Measurements from ENCODE around the gene ACTC1. TPM values are rescaled to one million over a fixed set of nuclear protein-coding genes. Genes with fewer than 3 reads are reported as not detected.

Gene ACTC1
- total RNA-seq, 1 donor from 2014 or later = 4.0 TPM

DNA sequence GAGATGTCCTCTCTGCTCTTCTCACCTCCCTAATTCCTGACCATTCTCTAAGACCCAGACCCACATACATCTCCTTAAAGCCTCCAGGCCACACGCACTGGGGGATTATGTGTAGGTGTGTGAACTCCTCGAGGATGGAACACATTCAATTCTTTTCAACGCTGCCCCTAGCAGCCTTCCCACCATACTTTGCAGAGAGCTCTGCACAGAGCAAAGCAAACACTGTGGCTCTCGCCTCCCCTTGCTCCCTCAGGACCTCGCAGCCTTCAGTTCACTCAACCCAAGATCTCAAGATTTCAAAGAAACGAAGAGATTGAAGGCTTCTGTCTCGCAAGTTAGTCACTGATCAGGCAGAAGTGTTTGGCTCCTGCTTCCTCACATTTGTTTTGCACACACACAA lies 6.0 kb downstream of the ACTC1 start:
- no peaks in the 10 kb centered on the region for H3K4me1 Mint-ChIP-seq (ENCODE audit: unreplicated experiment)
- no peak for TF ChIP-seq CTCF (IDR thresholded peaks at IDR 0.05)

DNA sequence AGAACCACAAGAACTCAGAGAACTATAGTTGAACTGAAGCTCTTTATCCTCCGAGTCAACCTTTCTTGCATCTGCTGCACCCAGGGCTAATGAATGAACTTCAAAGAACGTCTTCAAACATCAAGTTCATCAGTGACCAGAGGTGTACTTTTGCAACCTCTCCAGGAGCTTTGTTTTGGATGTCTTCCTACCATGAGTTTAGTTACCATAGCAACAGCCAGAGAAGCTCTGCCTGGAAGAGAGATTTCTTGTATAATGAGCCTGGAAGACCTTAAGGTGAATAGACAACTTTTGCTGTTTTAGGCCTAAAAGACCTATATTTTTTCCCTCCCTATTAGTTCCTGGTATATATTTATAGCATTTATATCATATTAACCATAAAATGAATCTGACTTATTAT lies 9.1 kb downstream of the ACTC1 start:
- TF ChIP-seq CTCF (IDR thresholded peaks at IDR 0.05) = no peak
- no peak overlapping the region for H3K4me3 Mint-ChIP-seq (ENCODE audit: unreplicated experiment)
- no peaks in the 10 kb centered on the region for H3K36me3 Mint-ChIP-seq (ENCODE audit: unreplicated experiment)
- no peak overlapping the region for H3K27ac Mint-ChIP-seq (ENCODE audit: unreplicated experiment)
- peaks cover 6% of the 10 kb centered on the region for H3K9me3 Mint-ChIP-seq (ENCODE audit: unreplicated experiment)
- H3K27me3 Mint-ChIP-seq (ENCODE audit: unreplicated experiment) = peaks cover 74% of the 10 kb centered on the region
- DNase-seq (ENCODE audit: extremely low spot score, unreplicated experiment) = no peak
- H3K4me1 Mint-ChIP-seq (ENCODE audit: unreplicated experiment) = no peaks in the 10 kb centered on the region

More for the DNA sequence above, 6.0 kb downstream of the ACTC1 start:
- no peaks in the 10 kb centered on the region for H3K9me3 Mint-ChIP-seq (ENCODE audit: unreplicated experiment)
- no peak for DNase-seq (ENCODE audit: extremely low spot score, unreplicated experiment)
- no peaks in the 10 kb centered on the region for H3K36me3 Mint-ChIP-seq (ENCODE audit: unreplicated experiment)
- H3K4me3 Mint-ChIP-seq (ENCODE audit: unreplicated experiment) = no peak overlapping the region
- H3K27ac Mint-ChIP-seq (ENCODE audit: unreplicated experiment) = no peak overlapping the region
- peaks cover 70% of the 10 kb centered on the region for H3K27me3 Mint-ChIP-seq (ENCODE audit: unreplicated experiment)

DNA sequence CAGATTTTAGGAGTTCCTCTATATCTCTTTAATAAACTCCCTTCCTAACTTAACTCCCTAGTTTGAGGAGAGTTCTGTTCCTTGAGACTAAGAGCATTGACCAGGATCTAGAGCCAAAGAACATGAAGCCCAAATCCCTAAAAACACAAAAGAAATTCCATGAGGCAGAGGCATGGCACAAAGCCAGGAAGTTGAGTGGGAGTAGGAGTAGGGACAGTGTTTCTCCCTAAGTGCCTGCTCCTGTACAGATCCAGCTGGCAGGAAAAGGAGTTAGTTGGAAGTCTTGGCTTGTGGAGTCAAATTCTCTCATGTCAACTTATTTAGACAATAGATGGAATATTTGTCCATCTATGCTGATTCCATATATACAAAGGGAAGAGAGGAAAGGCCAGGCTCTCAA lies 11.4 kb downstream of the ACTC1 start:
- TF ChIP-seq CTCF (IDR thresholded peaks at IDR 0.05) = no peak
- H3K4me1 Mint-ChIP-seq (ENCODE audit: unreplicated experiment) = no peaks in the 10 kb centered on the region
- no peak overlapping the region for H3K4me3 Mint-ChIP-seq (ENCODE audit: unreplicated experiment)
- H3K27me3 Mint-ChIP-seq (ENCODE audit: unreplicated experiment) = peaks cover 77% of the 10 kb centered on the region
- H3K36me3 Mint-ChIP-seq (ENCODE audit: unreplicated experiment) = no peaks in the 10 kb centered on the region
- H3K9me3 Mint-ChIP-seq (ENCODE audit: unreplicated experiment) = peaks cover 16% of the 10 kb centered on the region
- no peak for DNase-seq (ENCODE audit: extremely low spot score, unreplicated experiment)
- H3K27ac Mint-ChIP-seq (ENCODE audit: unreplicated experiment) = no peak overlapping the region

DNA sequence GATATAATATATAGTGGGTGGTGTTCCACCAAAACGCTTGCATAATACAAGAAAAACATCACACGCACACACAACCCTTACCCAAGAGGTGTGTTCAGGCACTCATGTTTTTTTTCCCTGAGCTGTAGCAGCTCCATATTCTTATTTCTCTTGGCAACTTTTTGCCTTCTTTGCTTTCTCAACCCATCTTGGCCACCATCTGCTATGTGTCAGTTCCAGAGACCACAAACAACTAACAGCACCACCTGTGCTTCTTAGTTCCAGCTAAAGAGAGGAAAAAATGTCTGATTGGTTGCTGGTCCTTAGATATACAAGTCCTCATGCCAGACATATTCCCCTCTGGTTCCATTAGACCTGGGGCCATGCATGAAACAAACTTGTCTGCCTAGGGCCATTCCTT lies 11.9 kb downstream of the ACTC1 start:
- TF ChIP-seq CTCF (IDR thresholded peaks at IDR 0.05) = no peak
- Mint-ChIP-seq H3K27ac (ENCODE audit: unreplicated experiment) (no peak overlapping the region), H3K9me3 (ENCODE audit: unreplicated experiment) (peaks cover 16% of the 10 kb centered on the region), H3K4me3 (ENCODE audit: unreplicated experiment) (no peak overlapping the region), H3K27me3 (ENCODE audit: unreplicated experiment) (peaks cover 76% of the 10 kb centered on the region), H3K36me3 (ENCODE audit: unreplicated experiment) (no peaks in the 10 kb centered on the region), H3K4me1 (ENCODE audit: unreplicated experiment) (no peaks in the 10 kb centered on the region)
- DNase-seq (ENCODE audit: extremely low spot score, unreplicated experiment) = no peak

- Mint-ChIP-seq H3K4me3 (ENCODE audit: unreplicated experiment) (no peak overlapping the region), H3K27ac (ENCODE audit: unreplicated experiment) (no peak overlapping the region)
- DNase-seq (ENCODE audit: extremely low spot score, unreplicated experiment) = no peak
These were observed 12.4 kb downstream of the ACTC1 start for GRCh38 chr15:34782901-34783300.

More at GRCh38 chr15:34782901-34783300, 12.4 kb downstream of the ACTC1 start:
- H3K27me3 Mint-ChIP-seq (ENCODE audit: unreplicated experiment) = peaks cover 72% of the 10 kb centered on the region
- H3K36me3 Mint-ChIP-seq (ENCODE audit: unreplicated experiment) = no peaks in the 10 kb centered on the region
- H3K4me1 Mint-ChIP-seq (ENCODE audit: unreplicated experiment) = no peaks in the 10 kb centered on the region
- H3K9me3 Mint-ChIP-seq (ENCODE audit: unreplicated experiment) = peaks cover 16% of the 10 kb centered on the region
- no peak for TF ChIP-seq CTCF (IDR thresholded peaks at IDR 0.05)
